ENCODE results near the gene FRMD1.

DNA sequence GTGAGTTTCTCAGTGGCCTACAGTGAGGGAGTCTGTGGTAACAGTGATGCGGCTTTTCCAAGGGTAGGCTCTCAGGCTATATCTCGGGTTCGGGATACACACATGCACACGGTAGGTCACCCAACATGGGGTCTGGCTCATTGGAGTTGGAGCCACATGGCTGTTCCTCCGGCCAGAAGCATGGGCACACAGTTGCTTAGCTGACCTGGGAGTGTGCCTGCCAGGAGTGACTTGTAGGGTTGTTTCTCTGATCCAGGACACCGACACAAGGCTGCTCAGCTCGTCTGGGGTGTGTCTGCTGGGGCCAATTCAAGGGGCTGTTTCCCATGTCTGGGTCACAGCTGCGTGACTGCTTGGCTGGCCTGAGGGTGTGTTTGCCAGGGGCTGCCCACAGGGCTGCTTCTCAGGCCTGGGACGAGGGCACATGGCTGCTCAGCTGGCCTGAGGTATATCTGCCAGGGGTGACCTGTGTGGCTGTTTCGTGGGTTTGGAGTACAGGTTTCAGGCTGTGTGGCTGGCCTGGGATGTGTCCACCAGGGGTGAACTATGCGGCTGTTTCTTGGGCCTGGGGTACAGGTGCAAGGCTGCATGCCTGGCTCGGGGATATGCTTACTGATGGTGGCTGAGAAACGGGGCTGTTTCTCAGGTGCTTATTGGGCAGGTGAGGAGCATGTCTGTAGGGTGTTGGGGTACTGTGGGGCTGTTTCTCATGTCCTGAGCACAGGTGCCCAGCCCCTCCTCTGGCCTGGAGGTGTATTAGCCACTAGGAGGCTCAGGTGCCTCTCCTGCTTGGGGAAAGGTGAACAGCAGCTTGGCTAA is 66.4 kb downstream of the FRMD1 start:
- TF ChIP-seq CTCF (IDR thresholded peaks at IDR 0.05) (no peak), POLR2A (IDR thresholded peaks at IDR 0.05) (no peak)

All from right lobe of liver (tissue), 4 donors.